GM12878 (cell line): ENCODE data around the gene CHIC2. TPM values are rescaled to one million over a fixed set of nuclear protein-coding genes. Genes with fewer than 3 reads are reported as not detected.

Experiments
- ATAC-seq: fragments of 200-7000 bp; cut with Tn5 transposase; 3 replicates; pipeline ENCODE4 v1.9.1; 2020; ENCODE audit warnings: mild to moderate bottlenecking, moderate library complexity
- BruUV-seq: library from RNA; stranded (reverse); fragments of 400-500 nt; replicated peaks from 2 replicates; lab custom pipeline; 2021; lab: Mats Ljungman, UMichigan
- CTCF ChIA-PET: fragments of 300-600 bp; sonication (Branson Sonifier 250); formaldehyde crosslinking; extraction: SDS; loops from one replicate; lab custom pipeline; 2021; ENCODE audit warnings: inconsistent platforms; lab: Yijun Ruan, JAX
- POLR2A ChIA-PET: fragments of 350-600 bp; formaldehyde crosslinking; extraction: SDS; loops from one replicate; lab custom pipeline; 2021; ENCODE audit warnings: inconsistent platforms; lab: Charles Lee
- RAD21 ChIA-PET: fragments of 300-600 bp; sonication (Branson Sonifier 250); formaldehyde crosslinking; loops from one replicate; lab custom pipeline; 2023; ENCODE audit warnings: antibody characterized with exemption; ENCODE audit not compliant: unreplicated experiment; lab: Charles Lee
- SMC1A ChIA-PET: fragments of 300-600 bp; sonication (Branson Sonifier 250); formaldehyde crosslinking; loops from one replicate; lab custom pipeline; 2023; ENCODE audit not compliant: unreplicated experiment, uncharacterized antibody; lab: Charles Lee
- DNase-seq: peaks from one replicate; pipeline ENCODE4 v3.0.0-alpha.2; 2011; ENCODE audit warnings: low read depth, low spot score
- FAIRE-seq: peaks from 3 replicates; lab custom pipeline; 2011; peaks lifted over from hg19 to GRCh38; lab: Jason Lieb, UNC
- H2AFZ ChIP-seq: 2 replicates; pipeline ENCODE4 v1.6.0; 2011; ENCODE audit warnings: low read depth, low read length, control low read depth; ENCODE audit not compliant: control insufficient read depth
- H3K27ac ChIP-seq: 2 replicates; pipeline ENCODE4 v1.5.1; 2011; ENCODE audit warnings: control low read depth; ENCODE audit not compliant: control insufficient read depth, insufficient read depth
- H3K27me3 ChIP-seq, 2 experiments: replicated peaks in 1 of 2; 2 replicates each; pipeline versions ENCODE4 v1.6.0 to v1.6.1; 2011; ENCODE audit warnings: low read length in 1 of 2; ENCODE audit not compliant: control insufficient read depth in 2 of 2, insufficient read depth in 2 of 2
- H3K36me3 ChIP-seq, 2 experiments: 2 replicates each; pipeline ENCODE4 v1.5.1; 2011; ENCODE audit warnings: low read length in 1 of 2; ENCODE audit not compliant: control insufficient read depth in 2 of 2, insufficient read depth in 2 of 2
- H3K4me1 ChIP-seq: 2 replicates; pipeline ENCODE4 v1.6.1; 2011; ENCODE audit warnings: mild to moderate bottlenecking, low read length, moderate library complexity, mixed read lengths; ENCODE audit not compliant: control insufficient read depth, insufficient read depth
- H3K4me2 ChIP-seq: 2 replicates; pipeline ENCODE4 v1.6.0; 2011; ENCODE audit warnings: control low read depth; ENCODE audit not compliant: control insufficient read depth, insufficient read depth
- H3K4me3 ChIP-seq: fragments of 200-600 bp; sonication (generic); 2 replicates; pipeline ENCODE4 v1.5.1; 2016
- H3K79me2 ChIP-seq: 2 replicates; pipeline ENCODE4 v1.6.0; 2011; ENCODE audit warnings: low read length; ENCODE audit not compliant: control insufficient read depth, insufficient read depth
- H3K9ac ChIP-seq: 2 replicates; pipeline ENCODE4 v1.8.0; 2011; ENCODE audit warnings: low read length, control low read depth, mixed read lengths; ENCODE audit not compliant: control insufficient read depth, insufficient read depth
- H3K9me3 ChIP-seq: replicated peaks from 3 replicates; pipeline ENCODE4 v1.5.1; 2011; ENCODE audit warnings: mild to moderate bottlenecking, low read length; ENCODE audit not compliant: control insufficient read depth, insufficient read depth
- H4K20me1 ChIP-seq: 2 replicates; pipeline ENCODE4 v1.6.0; 2011; ENCODE audit not compliant: control insufficient read depth, insufficient read depth
- BHLHE40 ChIP-seq, 2 experiments: fragments of 450-650 bp in 1 of 2; IDR thresholded peaks; 2 replicates each; pipeline ENCODE4 v1.6.1; 2011 to 2017; ENCODE audit warnings: low read depth in 2 of 2, borderline replicate concordance in 1 of 2, improper control_type of control experiment in 1 of 2, low read length in 1 of 2, mild to moderate bottlenecking in 1 of 2
- CBX3 ChIP-seq: fragments of 200-600 bp; sonication (generic); IDR thresholded peaks from 2 replicates; pipeline ENCODE4 v1.6.1; 2016; ENCODE audit warnings: low read depth, borderline replicate concordance
- CHD2 ChIP-seq: IDR thresholded peaks from 2 replicates; pipeline ENCODE4 v1.6.1; 2011; ENCODE audit warnings: low read depth, low read length, improper control_type of control experiment, borderline replicate concordance
- HCFC1 ChIP-seq: fragments of 150-350 bp; IDR thresholded peaks from 2 replicates; pipeline ENCODE4 v1.6.1; 2014; ENCODE audit warnings: low read length
- HDGF ChIP-seq: fragments of 450-650 bp; IDR thresholded peaks from 2 replicates; pipeline ENCODE4 v1.6.1; 2016; ENCODE audit warnings: antibody characterized with exemption
- JUND ChIP-seq: IDR thresholded peaks from 2 replicates; pipeline ENCODE4 v1.6.1; 2012; ENCODE audit warnings: low read depth, mild to moderate bottlenecking, low read length, improper control_type of control experiment, moderate library complexity
- NBN ChIP-seq: fragments of 450-650 bp; IDR thresholded peaks from 2 replicates; pipeline ENCODE4 v1.6.1; 2016
- PAX8 ChIP-seq: fragments of 450-650 bp; IDR thresholded peaks from 2 replicates; pipeline ENCODE4 v1.6.1; 2017; ENCODE audit warnings: mild to moderate bottlenecking, moderate library complexity
- RUNX3 ChIP-seq: IDR thresholded peaks from 2 replicates; pipeline ENCODE4 v1.6.1; 2012; ENCODE audit warnings: low read length, inconsistent platforms
- SMAD1 ChIP-seq: fragments of 450-650 bp; IDR thresholded peaks from 2 replicates; pipeline ENCODE4 v1.6.1; 2018; ENCODE audit warnings: mild to moderate bottlenecking, low read depth; ENCODE audit not compliant: partially characterized antibody
- SREBF1 ChIP-seq: IDR thresholded peaks from 2 replicates; pipeline ENCODE4 v1.6.1; 2012; ENCODE audit warnings: mild to moderate bottlenecking, low read length
- ZNF274 ChIP-seq: IDR thresholded peaks from one replicate; pipeline ENCODE4 v1.8.0; 2011; ENCODE audit not compliant: insufficient read length, insufficient read depth
- ZNF622 ChIP-seq: fragments of 450-650 bp; IDR thresholded peaks from 2 replicates; pipeline ENCODE4 v1.6.1; 2017; ENCODE audit warnings: mild to moderate bottlenecking, inconsistent platforms
- WGBS: methylation state at CpG from one replicate; pipeline ENCODE4 v1.1.6; 2016; ENCODE audit warnings: low lambda C conversion rate; ENCODE audit not compliant: insufficient replicate concordance, insufficient coverage; ENCODE audit errors: missing lambda C conversion rate; 5-methylcytosine and 5-hydroxymethylcytosine counted together
- in situ Hi-C: fragments of 300-500 bp; cut with MboI; formaldehyde crosslinking; loops from 9 replicates; pipeline ENCODE4 v1.14.3; 2018; ENCODE audit warnings: mixed read lengths
- intact Hi-C: fragments of 100-400 bp; cut with micrococcal nuclease; formaldehyde crosslinking; loops from one replicate; pipeline ENCODE4 v1.14.2; 2022; ENCODE audit not compliant: unreplicated experiment
- polyA plus RNA-seq, 11 experiments: library from polyadenylated mRNA; depleted of rRNA in 4 of 11; unstranded in 6 of 11; stranded (reverse) in 5 of 11; fragments of >200 nt; fragmentation: Nextera tagmentation in 4 of 11; fragmentation: Illumina TruSeq in 1 of 11; extraction: Ambion mirVana in 4 of 11; extraction: Trizol in 1 of 11; gene quantifications; 1 replicate in 1 of 11; 2 replicates in 10 of 11; pipeline versions ENCODE4 v1.2.1 to v1.2.3, GENCODE V29; 2011 to 2016; ENCODE audit warnings: inconsistent platforms in 2 of 11, missing spikeins in 2 of 11, low read depth in 1 of 11
- total RNA-seq, 4 experiments: library from RNA; depleted of rRNA in 3 of 4; stranded (reverse); fragments of >200 nt in 3 of 4; fragmentation: Illumina TruSeq in 1 of 4; extraction: Trizol in 1 of 4; gene quantifications; 2 replicates each; pipeline versions ENCODE4 v1.2.1 to v1.2.3, GENCODE V29; 2013 to 2021
- TF ChIP-seq, protein P1 (sequence below): fragments of 450-650 bp; formaldehyde crosslinking; IDR thresholded peaks from 2 replicates; pipeline ENCODE4 v1.4.0; 2022; ENCODE audit warnings: mild to moderate bottlenecking, moderate library complexity
- TF ChIP-seq, protein P2 (sequence below): IDR thresholded peaks from 2 replicates; pipeline ENCODE4 v1.6.1; 2011; ENCODE audit warnings: low read depth, low read length, improper control_type of control experiment, borderline replicate concordance
- TF ChIP-seq, protein P3 (sequence below): IDR thresholded peaks from 2 replicates; pipeline ENCODE4 v1.6.1; 2011; ENCODE audit warnings: low read depth, mild to moderate bottlenecking, low read length, moderate library complexity, borderline replicate concordance; ENCODE audit errors: extremely low read depth
- TF ChIP-seq, protein P4 (sequence below): IDR thresholded peaks from 2 replicates; pipeline ENCODE4 v1.6.1; 2012; ENCODE audit warnings: low read depth, low read length, improper control_type of control experiment
- TF ChIP-seq, protein P5 (sequence below): fragments of 450-650 bp; IDR thresholded peaks from 2 replicates; pipeline ENCODE4 v1.6.1; 2018; ENCODE audit warnings: borderline replicate concordance, mild to moderate bottlenecking; ENCODE audit not compliant: partially characterized antibody

CHIC2 gene
- total and polyA plus RNA-seq, 10 of the 15 experiments (the other 5 are each of a cell fraction or from before 2014, with no cell fraction given), result 0.80 to 24.4 (median 12.2) TPM

DNA sequence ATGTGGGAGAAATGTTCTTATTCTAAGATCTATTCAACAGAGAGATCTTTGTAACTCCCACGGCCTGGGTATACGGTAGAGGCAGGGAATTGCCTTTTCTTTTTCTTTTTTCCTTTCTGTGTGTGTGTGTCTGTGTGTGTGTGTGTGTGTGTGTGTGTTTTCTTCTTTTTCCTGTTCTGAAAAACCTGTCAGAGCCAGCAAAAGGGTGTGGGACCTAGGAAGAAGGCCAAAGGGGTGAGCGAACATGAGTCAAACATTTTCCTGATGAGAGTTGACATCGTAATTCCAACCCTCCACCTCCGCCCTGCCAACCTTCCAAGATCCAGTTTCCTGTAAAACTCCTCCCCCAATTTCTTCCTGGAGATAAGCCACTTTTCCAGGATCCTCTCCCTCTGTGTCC is 2.8 kb upstream of the CHIC2 start:
- no peaks in the 10 kb centered on the region for H3K4me1 ChIP-seq
- WGBS, result 64% methylated on average over 5 of the region's 5 CpGs
- intact Hi-C loops, result loop anchor here (10.0 kb wide), 2 partner anchors 362 to 1352 kb away; no protein-coding TSS in a partner anchor
- TF ChIP-seq SMAD1 (no peak), ZNF622 (no peak), JUND (no peak), NBN (no peak), BHLHE40 (IDR thresholded peaks at IDR 0.05; ENCODE audit: borderline replicate concordance in 1 of 2, low read depth in 2 of 2, low read length in 1 of 2) (no peak), PAX8 (no peak), HDGF (no peak), ZNF274 (no peak), RUNX3 (no peak), SREBF1 (no peak), HCFC1 (no peak), CHD2 (no peak), CBX3 (no peak)
- TF ChIP-seq, protein P1, sequence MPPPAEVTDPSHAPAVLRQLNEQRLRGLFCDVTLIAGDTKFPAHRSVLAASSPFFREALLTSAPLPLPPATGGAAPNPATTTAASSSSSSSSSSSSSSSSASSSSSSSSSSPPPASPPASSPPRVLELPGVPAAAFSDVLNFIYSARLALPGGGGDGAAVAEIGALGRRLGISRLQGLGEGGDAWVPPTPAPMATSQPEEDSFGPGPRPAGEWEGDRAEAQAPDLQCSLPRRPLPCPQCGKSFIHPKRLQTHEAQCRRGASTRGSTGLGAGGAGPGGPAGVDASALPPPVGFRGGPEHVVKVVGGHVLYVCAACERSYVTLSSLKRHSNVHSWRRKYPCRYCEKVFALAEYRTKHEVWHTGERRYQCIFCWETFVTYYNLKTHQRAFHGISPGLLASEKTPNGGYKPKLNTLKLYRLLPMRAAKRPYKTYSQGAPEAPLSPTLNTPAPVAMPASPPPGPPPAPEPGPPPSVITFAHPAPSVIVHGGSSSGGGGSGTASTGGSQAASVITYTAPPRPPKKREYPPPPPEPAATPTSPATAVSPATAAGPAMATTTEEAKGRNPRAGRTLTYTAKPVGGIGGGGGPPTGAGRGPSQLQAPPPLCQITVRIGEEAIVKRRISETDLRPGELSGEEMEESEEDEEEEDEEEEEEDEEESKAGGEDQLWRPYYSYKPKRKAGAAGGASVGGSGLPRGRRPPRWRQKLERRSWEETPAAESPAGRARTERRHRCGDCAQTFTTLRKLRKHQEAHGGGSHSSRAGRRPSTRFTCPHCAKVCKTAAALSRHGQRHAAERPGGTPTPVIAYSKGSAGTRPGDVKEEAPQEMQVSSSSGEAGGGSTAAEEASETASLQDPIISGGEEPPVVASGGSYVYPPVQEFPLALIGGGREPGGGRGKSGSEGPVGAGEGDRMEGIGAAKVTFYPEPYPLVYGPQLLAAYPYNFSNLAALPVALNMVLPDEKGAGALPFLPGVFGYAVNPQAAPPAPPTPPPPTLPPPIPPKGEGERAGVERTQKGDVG (CRISPR knock-in tag), result no peak
- TF ChIP-seq, protein P2, sequence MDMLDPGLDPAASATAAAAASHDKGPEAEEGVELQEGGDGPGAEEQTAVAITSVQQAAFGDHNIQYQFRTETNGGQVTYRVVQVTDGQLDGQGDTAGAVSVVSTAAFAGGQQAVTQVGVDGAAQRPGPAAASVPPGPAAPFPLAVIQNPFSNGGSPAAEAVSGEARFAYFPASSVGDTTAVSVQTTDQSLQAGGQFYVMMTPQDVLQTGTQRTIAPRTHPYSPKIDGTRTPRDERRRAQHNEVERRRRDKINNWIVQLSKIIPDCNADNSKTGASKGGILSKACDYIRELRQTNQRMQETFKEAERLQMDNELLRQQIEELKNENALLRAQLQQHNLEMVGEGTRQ, result no peak
- TF ChIP-seq, protein P3, sequence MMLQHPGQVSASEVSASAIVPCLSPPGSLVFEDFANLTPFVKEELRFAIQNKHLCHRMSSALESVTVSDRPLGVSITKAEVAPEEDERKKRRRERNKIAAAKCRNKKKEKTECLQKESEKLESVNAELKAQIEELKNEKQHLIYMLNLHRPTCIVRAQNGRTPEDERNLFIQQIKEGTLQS, result no peak
- TF ChIP-seq, protein P4, sequence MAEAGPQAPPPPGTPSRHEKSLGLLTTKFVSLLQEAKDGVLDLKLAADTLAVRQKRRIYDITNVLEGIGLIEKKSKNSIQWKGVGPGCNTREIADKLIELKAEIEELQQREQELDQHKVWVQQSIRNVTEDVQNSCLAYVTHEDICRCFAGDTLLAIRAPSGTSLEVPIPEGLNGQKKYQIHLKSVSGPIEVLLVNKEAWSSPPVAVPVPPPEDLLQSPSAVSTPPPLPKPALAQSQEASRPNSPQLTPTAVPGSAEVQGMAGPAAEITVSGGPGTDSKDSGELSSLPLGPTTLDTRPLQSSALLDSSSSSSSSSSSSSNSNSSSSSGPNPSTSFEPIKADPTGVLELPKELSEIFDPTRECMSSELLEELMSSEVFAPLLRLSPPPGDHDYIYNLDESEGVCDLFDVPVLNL, result no peak
- TF ChIP-seq, protein P5, sequence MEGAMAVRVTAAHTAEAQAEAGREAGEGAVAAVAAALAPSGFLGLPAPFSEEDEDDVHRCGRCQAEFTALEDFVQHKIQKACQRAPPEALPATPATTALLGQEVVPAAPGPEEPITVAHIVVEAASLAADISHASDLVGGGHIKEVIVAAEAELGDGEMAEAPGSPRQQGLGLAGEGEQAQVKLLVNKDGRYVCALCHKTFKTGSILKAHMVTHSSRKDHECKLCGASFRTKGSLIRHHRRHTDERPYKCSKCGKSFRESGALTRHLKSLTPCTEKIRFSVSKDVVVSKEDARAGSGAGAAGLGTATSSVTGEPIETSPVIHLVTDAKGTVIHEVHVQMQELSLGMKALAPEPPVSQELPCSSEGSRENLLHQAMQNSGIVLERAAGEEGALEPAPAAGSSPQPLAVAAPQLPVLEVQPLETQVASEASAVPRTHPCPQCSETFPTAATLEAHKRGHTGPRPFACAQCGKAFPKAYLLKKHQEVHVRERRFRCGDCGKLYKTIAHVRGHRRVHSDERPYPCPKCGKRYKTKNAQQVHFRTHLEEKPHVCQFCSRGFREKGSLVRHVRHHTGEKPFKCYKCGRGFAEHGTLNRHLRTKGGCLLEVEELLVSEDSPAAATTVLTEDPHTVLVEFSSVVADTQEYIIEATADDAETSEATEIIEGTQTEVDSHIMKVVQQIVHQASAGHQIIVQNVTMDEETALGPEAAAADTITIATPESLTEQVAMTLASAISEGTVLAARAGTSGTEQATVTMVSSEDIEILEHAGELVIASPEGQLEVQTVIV, result no peak

More for the DNA sequence above, 2.8 kb upstream of the CHIC2 start:
- ChIA-PET POLR2A (no interaction called here), RAD21 (no interaction called here), CTCF (no interaction called here), SMC1A (interaction anchor here (1.4 to 1.8 kb wide), 2 partner anchors 10 to 50 kb away, joined by 4 to 6 read pairs; no protein-coding TSS in a partner anchor)
- H4K20me1 ChIP-seq, result no peaks in the 10 kb centered on the region
- H2AFZ ChIP-seq, result no peak overlapping the region
- H3K9me3 ChIP-seq, result no peaks in the 10 kb centered on the region
- H3K79me2 ChIP-seq, result peaks cover 20% of the 10 kb centered on the region
- H3K27me3 ChIP-seq, result no peaks in the 10 kb centered on the region
- H3K27ac ChIP-seq, result no peak overlapping the region
- BruUV-seq, result no TSS peak
- ATAC-seq, result no peak
- no peak overlapping the region for H3K4me3 ChIP-seq
- H3K4me2 ChIP-seq, result no peak overlapping the region
- H3K9ac ChIP-seq, result no peak overlapping the region
- H3K36me3 ChIP-seq, result no peaks in the 10 kb centered on the region
- in situ Hi-C loops, result no loop called here
- no peak for DNase-seq
- FAIRE-seq, result no peak
